Measurements from ENCODE around the gene NOTUM. TPM values are rescaled to one million over a fixed set of nuclear protein-coding genes. Genes with fewer than 3 reads are reported as not detected.

Gene NOTUM
- total RNA-seq, 4 donors from 2014 or later, result not detected

DNA sequence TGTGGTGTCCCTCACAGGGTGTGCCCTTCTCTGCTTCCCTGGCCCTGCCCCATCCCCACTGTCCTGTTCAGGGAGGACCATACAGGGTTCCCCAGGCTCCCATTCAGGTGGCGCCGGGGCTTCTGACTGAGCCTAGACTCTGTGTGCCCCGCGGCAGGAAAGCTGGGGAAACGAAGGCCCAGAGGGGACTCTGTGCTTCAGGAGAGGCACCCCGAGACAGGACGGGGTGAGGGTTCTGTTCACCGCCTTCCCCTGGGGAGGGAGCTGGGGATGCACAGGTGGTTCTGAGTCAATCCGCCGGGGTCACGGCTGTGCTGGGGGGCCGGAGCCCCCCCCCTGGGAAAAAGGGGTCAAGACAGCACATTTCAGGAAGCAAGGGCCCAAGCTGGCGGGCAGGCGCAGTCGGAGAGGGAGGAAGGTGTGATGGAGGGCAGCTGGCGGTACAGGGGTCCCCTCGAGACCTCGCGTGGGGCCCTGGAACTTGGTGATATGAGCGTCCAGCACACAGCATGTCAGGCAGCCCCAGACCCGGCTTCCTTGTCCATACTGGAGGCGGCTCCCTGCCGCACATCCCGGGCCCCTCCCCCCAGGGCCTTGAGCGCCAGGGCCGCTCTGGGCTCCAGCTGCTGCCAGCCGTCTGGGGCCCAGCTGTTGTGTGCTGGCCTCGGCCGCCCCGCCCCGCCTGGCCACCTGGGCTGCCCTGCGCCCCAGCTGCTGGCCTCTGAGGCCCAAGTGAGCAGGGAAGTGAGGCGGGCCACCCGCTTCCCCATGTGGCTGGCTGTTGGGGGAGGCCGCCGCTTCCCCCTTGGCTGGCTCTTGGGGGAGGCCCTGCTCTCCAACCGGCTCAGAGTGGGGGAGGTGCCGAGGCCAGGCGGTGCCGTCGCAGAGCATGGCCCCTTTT is 5.6 kb upstream of the NOTUM start:
- H3K4me3 ChIP-seq, result no peak overlapping the region
- peaks cover 0 to 27% (median 16%) of the 10 kb centered on the region in 4 donors for H3K4me1 ChIP-seq
- no peaks in the 10 kb centered on the region for H3K36me3 ChIP-seq
- peaks cover 4 to 56% of the 10 kb centered on the region in 2 donors for H3K27me3 ChIP-seq
- no peak for TF ChIP-seq POLR2A (IDR thresholded peaks at IDR 0.05)
- TF ChIP-seq, protein P1, sequence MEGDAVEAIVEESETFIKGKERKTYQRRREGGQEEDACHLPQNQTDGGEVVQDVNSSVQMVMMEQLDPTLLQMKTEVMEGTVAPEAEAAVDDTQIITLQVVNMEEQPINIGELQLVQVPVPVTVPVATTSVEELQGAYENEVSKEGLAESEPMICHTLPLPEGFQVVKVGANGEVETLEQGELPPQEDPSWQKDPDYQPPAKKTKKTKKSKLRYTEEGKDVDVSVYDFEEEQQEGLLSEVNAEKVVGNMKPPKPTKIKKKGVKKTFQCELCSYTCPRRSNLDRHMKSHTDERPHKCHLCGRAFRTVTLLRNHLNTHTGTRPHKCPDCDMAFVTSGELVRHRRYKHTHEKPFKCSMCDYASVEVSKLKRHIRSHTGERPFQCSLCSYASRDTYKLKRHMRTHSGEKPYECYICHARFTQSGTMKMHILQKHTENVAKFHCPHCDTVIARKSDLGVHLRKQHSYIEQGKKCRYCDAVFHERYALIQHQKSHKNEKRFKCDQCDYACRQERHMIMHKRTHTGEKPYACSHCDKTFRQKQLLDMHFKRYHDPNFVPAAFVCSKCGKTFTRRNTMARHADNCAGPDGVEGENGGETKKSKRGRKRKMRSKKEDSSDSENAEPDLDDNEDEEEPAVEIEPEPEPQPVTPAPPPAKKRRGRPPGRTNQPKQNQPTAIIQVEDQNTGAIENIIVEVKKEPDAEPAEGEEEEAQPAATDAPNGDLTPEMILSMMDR (IDR thresholded peaks at IDR 0.05), result no peak
- no peak for TF ChIP-seq EP300 (IDR thresholded peaks at IDR 0.05)
- no peaks in the 10 kb centered on the region for H3K9me3 ChIP-seq
- no peak overlapping the region for H3K27ac ChIP-seq
- 51 to 58% methylated on average over 34 to 35 of the region's 41 CpGs for WGBS, 2 donors
- DNase-seq (ENCODE audit: low spot score in 2 of 2), result no peak

DNA sequence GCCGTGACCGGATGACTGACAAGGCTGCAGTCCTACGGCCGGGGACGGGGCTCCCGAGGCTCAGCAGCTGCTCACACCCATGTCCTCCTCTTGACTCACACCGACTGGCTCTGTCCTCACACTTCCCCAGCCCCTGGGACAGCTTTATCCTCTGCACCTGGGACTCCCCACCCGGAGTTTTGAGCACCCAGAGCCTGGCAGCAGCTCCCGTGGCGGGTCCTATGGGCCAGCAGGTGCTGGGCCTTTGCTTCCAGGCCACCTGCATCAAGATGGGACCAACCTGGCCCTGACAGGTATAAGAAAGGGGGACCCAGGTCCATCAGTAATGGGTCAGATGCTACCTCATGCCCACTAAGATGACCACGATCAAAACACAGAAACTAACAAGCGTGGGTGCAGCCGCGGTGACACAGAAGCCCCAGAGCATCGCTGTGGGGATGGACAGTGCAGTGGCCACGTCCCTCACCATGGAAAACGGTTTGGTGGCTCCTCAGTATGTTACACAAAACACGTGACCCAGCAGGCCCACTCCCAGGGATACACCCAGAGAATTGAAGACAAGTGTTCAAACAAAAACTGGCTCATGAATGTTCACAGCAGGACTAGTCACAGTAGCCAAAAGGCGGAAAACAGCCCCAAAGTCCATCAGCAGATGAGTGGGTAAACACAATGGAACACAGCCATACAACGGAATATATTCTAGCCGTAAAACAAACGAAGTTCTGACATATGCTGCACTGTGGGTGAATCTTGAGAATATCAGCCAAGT is 3.3 kb upstream of the NOTUM start:
- 61 to 70% methylated on average over 22 of the region's 22 CpGs for WGBS, 2 donors
- TF ChIP-seq POLR2A (IDR thresholded peaks at IDR 0.05), result no peak
- no peak for TF ChIP-seq EP300 (IDR thresholded peaks at IDR 0.05)
- TF ChIP-seq, protein P1 (IDR thresholded peaks at IDR 0.05), result no peak
- H3K36me3 ChIP-seq, result no peaks in the 10 kb centered on the region
- H3K27ac ChIP-seq, result no peak overlapping the region
- H3K27me3 ChIP-seq, result peaks cover 4 to 61% of the 10 kb centered on the region in 2 donors
- DNase-seq (ENCODE audit: low spot score in 2 of 2), result no peak
- no peaks in the 10 kb centered on the region for H3K9me3 ChIP-seq
- H3K4me3 ChIP-seq, result no peak overlapping the region
- H3K4me1 ChIP-seq, result peaks cover 0 to 47% (median 25%) of the 10 kb centered on the region in 4 donors

DNA sequence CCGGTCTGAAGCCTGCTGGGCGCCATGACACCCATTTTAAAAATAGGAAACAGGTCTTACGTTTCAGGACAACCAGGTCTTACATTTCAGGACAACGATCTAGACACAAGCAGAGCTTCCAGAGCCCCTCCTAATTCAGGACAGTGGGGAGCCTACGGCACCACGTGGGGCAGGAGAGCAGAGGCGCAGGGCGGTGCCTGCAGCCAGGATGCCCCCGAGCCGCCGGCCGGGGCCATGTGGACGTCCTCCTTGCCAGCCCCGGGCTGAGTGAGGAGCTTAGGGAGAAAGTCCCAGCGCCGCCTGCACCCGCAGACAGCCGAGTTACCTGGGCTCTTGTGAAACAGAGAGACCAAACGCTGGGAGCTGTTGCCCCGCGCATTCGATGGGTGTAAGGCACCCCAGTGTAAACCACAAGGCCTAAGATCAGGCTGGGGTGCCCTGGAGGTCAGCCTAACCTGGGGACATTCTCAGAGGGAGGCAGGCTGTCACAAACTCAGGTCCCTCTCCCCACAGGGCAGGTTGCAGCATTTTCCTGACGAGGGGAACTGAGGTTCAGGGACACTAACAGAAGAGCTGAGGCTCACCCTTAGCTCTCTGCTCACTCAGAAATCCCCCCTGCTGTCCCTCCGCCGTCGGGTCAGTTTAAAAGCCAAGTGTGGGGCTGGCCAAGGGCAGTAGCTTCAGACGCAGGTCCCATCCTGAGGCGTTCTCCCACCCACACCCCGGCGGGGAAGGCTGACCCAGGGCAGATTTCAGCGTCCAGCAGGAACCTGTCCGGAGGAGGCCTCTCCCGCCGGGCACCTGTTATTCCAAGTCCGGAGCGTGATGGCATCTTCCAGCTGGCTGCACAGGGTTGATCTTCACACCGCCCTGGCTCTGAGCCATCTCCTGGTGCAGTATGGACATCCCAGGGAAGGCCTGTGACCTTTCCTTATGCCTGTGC is 1.8 kb upstream of the NOTUM start:
- no peak overlapping the region for H3K4me3 ChIP-seq
- no peaks in the 10 kb centered on the region for H3K9me3 ChIP-seq
- 60 to 68% methylated on average over 28 to 30 of the region's 37 CpGs for WGBS, 2 donors
- H3K27ac ChIP-seq, result no peak overlapping the region
- H3K4me1 ChIP-seq, result peaks cover 0 to 41% (median 19%) of the 10 kb centered on the region in 4 donors
- peaks cover 4 to 67% of the 10 kb centered on the region in 2 donors for H3K27me3 ChIP-seq
- TF ChIP-seq EP300 (IDR thresholded peaks at IDR 0.05), result no peak
- TF ChIP-seq, protein P1 (IDR thresholded peaks at IDR 0.05), result no peak
- no peak for TF ChIP-seq POLR2A (IDR thresholded peaks at IDR 0.05)
- H3K36me3 ChIP-seq, result no peaks in the 10 kb centered on the region
- DNase-seq (ENCODE audit: low spot score in 2 of 2), result no peak

DNA sequence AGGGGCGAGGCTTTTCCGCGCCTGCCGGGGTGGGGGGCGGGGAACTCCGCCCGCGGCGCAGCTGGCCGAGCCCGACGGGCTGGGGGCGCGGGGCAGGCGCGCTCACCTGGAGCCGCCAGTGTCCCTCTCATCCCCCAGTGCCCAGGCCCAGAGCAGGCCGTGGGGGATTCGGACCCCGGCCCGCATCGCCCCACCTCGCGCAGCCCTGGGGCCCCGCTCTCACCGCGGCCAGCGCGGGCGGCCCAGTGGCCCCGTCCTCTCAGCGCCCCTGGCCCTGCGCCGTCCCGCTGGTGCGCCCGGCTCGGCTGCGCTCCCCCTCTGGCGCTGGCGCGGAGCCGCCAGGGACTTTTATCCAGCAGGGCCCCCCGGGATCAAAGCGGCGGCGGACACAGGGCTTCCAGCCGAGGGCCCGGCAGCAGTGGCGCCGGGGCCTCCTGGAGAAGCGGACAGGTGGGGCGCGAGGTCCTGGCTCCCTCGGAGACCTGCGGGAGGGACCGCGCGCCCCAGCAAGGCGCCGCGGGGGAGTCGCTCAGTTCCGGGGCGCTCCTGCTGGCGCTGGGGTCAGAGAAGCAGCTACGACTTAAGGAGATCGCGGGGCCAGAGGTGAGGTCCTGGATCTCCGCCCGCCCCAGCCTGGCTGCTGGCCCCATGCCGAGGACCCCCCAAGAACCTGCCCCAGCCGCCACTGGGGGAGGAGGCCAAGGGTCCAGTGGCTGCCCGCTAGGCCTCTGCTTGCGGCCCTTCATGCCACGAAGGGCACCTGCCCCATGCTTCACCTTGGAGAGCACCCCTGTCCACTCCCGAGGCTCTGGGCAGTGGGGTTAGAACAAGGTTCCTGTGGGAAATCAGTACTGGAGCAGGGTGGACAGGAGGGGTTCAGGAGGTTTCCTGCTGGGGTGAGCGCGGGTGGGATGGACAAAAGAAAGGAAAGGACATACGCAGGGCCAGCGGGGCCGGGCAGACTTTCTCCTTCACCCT is 823 bp upstream of the NOTUM start:
- peaks cover 0 to 32% (median 12%) of the 10 kb centered on the region in 4 donors for H3K4me1 ChIP-seq
- TF ChIP-seq EP300 (IDR thresholded peaks at IDR 0.05) (no peak), POLR2A (IDR thresholded peaks at IDR 0.05) (no peak)
- TF ChIP-seq, protein P1 (IDR thresholded peaks at IDR 0.05), result no peak
- H3K27ac ChIP-seq, result no peak overlapping the region
- H3K36me3 ChIP-seq, result no peaks in the 10 kb centered on the region
- no peaks in the 10 kb centered on the region for H3K9me3 ChIP-seq
- DNase-seq (ENCODE audit: low spot score in 2 of 2), result no peak
- 12 to 49% methylated on average over 10 to 75 of the region's 82 CpGs for WGBS, 2 donors
- peaks cover 4 to 68% of the 10 kb centered on the region in 2 donors for H3K27me3 ChIP-seq
- H3K4me3 ChIP-seq, result peak overlapping the region in 1 of 4 donors; percentile 30
